Gastroesophageal sphincter (tissue), 4 donors: ENCODE measurements around the gene MEIS3. TPM values are rescaled to one million over a fixed set of nuclear protein-coding genes. Genes with fewer than 3 reads are reported as not detected.

Source experiments
- ATAC-seq: fragments of 150-250 bp; one replicate; pipeline ENCODE4 v1.9.1; 2016; ENCODE audit warnings: mild to moderate bottlenecking, moderate library complexity
- H3K27ac ChIP-seq, 4 donors: fragments of 200-600 bp; sonication (generic) in 3 of 4; 1 replicate in 3 of 4; 2 replicates in 1 of 4; pipeline ENCODE4 v1.5.1; 2016 to 2019
- H3K27me3 ChIP-seq: fragments of 200-600 bp; sonication (generic); one replicate; pipeline ENCODE4 v1.5.1; 2019
- H3K36me3 ChIP-seq, 2 donors: fragments of 200-600 bp; sonication (generic); one replicate each; pipeline ENCODE4 v1.5.1; 2019; ENCODE audit warnings: control low read depth in 1 of 2
- H3K4me1 ChIP-seq, 3 donors: fragments of 200-600 bp; sonication (generic); 1 replicate in 2 of 3; 2 replicates in 1 of 3; pipeline ENCODE4 v1.5.1; 2016 to 2019; ENCODE audit warnings: control low read depth in 2 of 3
- H3K4me3 ChIP-seq, 2 donors: fragments of 200-600 bp; sonication (generic); one replicate each; pipeline ENCODE4 v1.5.1; 2019; ENCODE audit warnings: mild to moderate bottlenecking in 1 of 2, moderate library complexity in 1 of 2
- H3K9me3 ChIP-seq, 3 donors: fragments of 200-600 bp; sonication (generic); one replicate each; pipeline ENCODE4 v1.5.1; 2017 to 2019; ENCODE audit warnings: control low read depth in 2 of 3
- EP300 ChIP-seq: sonication (generic); formaldehyde crosslinking; IDR thresholded peaks from one replicate; pipeline ENCODE4 v1.6.1; 2017; ENCODE audit warnings: antibody characterized with exemption, mild to moderate bottlenecking
- POLR2A ChIP-seq, 2 donors: fragments of 450-650 bp; IDR thresholded peaks; one replicate each; pipeline ENCODE4 v1.6.1; 2017; ENCODE audit warnings: antibody characterized with exemption in 2 of 2, mild to moderate bottlenecking in 2 of 2, moderate library complexity in 1 of 2
- POLR2AphosphoS5 ChIP-seq: sonication (generic); formaldehyde crosslinking; IDR thresholded peaks from one replicate; pipeline ENCODE4 v1.6.1; 2017; ENCODE audit warnings: antibody characterized with exemption
- WGBS, 2 donors: methylation state at CpG; one replicate each; pipeline ENCODE4 v1.1.5; 2018; ENCODE audit warnings: low coverage in 1 of 2; 5-methylcytosine and 5-hydroxymethylcytosine counted together
- total RNA-seq, 4 donors: library from RNA; depleted of rRNA; stranded (reverse); fragments of >200 nt; gene quantifications; one replicate each; pipeline ENCODE4 v1.1.0, GENCODE V29; 2016
- TF ChIP-seq, protein P1 (sequence below), 4 experiments: fragments of 200-600 bp in 2 of 4; fragments of 450-650 bp in 2 of 4; sonication (generic) in 1 of 4; IDR thresholded peaks; one replicate each; pipeline ENCODE4 v1.5.1; 2017 to 2019; ENCODE audit warnings: antibody characterized with exemption in 4 of 4, mild to moderate bottlenecking in 2 of 4, moderate library complexity in 2 of 4

The MEIS3 gene
- total RNA-seq, 4 donors from 2014 or later: 23.5 to 37.2 (median 30.3) TPM

DNA sequence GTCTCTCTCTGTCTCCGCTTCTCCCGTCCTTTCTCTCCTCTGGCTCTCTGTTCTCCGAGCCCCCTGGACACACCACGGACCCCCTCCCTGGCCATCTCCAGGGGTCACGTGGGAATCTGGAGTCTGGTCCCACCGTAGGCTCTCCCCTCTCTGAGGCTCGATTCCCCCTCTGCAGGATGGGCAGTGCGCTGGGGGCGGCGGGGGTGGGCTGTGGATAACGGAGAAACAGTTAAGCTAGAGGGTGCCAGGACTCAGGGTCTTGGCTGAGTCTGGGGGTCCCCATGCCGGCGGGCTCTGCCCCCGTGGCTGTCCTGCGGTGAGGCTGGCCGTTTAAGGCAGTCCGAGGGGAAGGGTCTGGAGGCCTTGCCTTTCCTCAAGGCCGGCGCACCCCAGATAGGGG lies 462 bp upstream of the MEIS3 start:
- peaks cover 0 to under 1% of the 10 kb centered on the region in 2 donors for H3K36me3 ChIP-seq
- TF ChIP-seq, protein P1, sequence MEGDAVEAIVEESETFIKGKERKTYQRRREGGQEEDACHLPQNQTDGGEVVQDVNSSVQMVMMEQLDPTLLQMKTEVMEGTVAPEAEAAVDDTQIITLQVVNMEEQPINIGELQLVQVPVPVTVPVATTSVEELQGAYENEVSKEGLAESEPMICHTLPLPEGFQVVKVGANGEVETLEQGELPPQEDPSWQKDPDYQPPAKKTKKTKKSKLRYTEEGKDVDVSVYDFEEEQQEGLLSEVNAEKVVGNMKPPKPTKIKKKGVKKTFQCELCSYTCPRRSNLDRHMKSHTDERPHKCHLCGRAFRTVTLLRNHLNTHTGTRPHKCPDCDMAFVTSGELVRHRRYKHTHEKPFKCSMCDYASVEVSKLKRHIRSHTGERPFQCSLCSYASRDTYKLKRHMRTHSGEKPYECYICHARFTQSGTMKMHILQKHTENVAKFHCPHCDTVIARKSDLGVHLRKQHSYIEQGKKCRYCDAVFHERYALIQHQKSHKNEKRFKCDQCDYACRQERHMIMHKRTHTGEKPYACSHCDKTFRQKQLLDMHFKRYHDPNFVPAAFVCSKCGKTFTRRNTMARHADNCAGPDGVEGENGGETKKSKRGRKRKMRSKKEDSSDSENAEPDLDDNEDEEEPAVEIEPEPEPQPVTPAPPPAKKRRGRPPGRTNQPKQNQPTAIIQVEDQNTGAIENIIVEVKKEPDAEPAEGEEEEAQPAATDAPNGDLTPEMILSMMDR (IDR thresholded peaks at IDR 0.05): no peak
- no peak for ATAC-seq
- H3K27ac ChIP-seq: no peak overlapping the region
- peaks cover 0 to 41% (median 8%) of the 10 kb centered on the region in 3 donors for H3K4me1 ChIP-seq
- WGBS, 2 donors: 22 to 30% methylated on average over 4 to 5 of the region's 19 CpGs
- H3K27me3 ChIP-seq: peaks cover 88% of the 10 kb centered on the region
- H3K9me3 ChIP-seq: no peaks in the 10 kb centered on the region
- H3K4me3 ChIP-seq: no peak overlapping the region

DNA sequence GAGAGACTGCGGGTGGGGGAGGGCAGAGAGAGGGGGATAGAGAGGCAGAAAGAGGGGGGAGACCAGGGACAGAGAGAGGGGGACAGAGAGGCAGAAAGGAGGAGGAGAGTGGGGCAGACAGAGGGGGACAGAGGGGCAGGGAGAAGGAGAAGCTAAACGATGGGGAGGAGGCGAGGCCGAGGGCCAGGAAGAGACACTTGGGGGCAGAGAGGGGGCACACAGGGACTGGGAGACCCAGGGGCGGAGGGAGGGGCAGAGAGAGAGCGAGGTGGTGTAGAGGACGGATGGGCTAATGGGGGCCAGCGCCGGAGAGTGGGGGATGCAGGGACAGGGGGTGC lies 666 bp downstream of the MEIS3 start:
- peaks cover 77% of the 10 kb centered on the region for H3K27me3 ChIP-seq

DNA sequence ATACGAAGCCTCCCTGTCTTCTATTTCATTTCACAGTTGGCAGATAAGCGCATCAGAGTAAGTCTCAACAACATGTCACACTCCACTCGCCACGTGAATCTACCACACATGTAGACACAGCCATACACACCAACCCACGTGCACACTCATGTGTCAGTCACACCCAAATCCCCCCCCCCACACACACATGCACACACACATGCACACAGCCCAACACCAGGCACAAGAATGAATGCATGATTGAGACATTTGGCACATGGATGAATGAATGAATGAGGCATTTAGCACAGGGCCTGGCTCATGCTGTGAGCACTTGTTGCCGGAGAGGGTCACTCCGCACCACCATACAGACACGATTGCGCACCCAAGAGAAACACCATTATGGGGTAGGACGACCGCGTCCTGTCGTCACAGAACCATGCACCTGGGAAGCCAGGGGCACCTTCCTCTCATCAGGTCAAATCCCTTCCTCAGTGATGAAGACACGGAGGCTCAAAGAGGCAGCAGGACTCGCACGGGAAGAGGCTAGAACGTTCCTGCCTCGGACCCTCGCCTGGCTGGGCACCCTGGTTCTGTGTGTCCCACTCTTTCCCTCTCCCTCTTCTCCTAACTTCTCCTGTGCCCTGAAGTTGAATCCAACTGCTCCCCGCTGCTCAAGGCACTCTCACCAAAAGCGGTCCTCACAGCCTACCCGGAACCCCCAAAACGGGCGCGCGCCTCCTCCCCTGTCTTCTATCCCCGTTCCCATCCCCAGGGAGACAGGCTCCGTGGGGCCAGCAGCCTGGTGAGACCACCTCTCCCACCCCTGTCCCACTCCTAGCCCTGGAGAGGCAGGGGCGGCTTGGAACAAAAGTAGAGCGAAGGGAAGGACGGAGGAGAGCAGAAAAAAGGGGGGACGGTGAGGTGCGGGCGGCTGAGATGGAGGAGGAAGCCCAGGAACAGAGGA lies 1.3 kb downstream of the MEIS3 start:
- H3K9me3 ChIP-seq: no peaks in the 10 kb centered on the region
- H3K27me3 ChIP-seq: peaks cover 71% of the 10 kb centered on the region
- peaks cover 0 to 41% (median 8%) of the 10 kb centered on the region in 3 donors for H3K4me1 ChIP-seq
- peak overlapping the region in 1 of 4 donors; percentile 70 for H3K27ac ChIP-seq
- TF ChIP-seq POLR2A (IDR thresholded peaks at IDR 0.05): no peak
- TF ChIP-seq, protein P1 (IDR thresholded peaks at IDR 0.05): no peak
- no peak for TF ChIP-seq EP300
- TF ChIP-seq POLR2AphosphoS5: no peak
- H3K36me3 ChIP-seq: peaks cover 0 to 17% of the 10 kb centered on the region in 2 donors
- H3K4me3 ChIP-seq: peak overlapping the region; percentile 49 to 63
- WGBS, 2 donors: 21 to 68% methylated on average over 4 to 10 of the region's 34 CpGs
- ATAC-seq: no peak

More for the DNA sequence above, 666 bp downstream of the MEIS3 start:
- H3K9me3 ChIP-seq: no peaks in the 10 kb centered on the region
- TF ChIP-seq POLR2AphosphoS5 (no peak), EP300 (no peak), POLR2A (IDR thresholded peaks at IDR 0.05) (no peak)
- TF ChIP-seq, protein P1 (IDR thresholded peaks at IDR 0.05): no peak
- peaks cover 0 to 41% (median 8%) of the 10 kb centered on the region in 3 donors for H3K4me1 ChIP-seq
- peaks cover 0 to 12% of the 10 kb centered on the region in 2 donors for H3K36me3 ChIP-seq
- WGBS, 2 donors: 0% methylated on average over 1 to 8 of the region's 9 CpGs
- peak overlapping the region; percentile 49 to 63 for H3K4me3 ChIP-seq
- no peak for ATAC-seq
- H3K27ac ChIP-seq: peak overlapping the region in 3 of 4 donors; percentile 37 to 70 (median 55)

DNA sequence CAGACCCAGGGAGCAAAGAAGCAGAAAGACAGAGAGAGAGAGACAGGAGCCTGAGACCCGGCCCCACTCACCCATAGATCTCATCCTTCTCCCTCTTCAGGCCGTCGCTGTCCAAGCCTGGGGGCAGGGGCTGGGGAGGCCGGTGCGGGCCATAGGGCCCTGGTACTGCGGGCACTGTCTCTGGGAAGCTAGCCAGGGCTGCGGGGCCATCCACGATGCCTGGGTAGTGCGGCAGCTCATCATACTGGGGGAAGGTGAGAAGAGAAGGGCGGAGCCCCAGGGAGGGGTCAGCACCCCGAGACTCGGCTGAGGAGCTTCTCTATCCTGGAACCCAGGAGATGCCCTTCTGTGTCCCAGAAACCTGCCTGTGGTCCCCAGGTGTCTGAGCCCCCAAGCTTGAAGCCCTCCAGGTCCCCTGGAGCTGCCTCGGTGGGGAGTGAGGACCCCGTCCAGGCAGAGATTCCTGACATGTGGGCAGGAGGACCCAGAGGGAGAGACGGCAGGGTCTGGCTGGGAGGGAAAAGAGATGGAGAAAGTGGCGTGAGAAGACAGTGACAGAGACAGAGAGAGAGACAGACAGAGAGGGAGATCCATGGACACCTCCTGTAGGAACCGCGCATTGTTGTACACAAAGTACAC lies 2.1 kb downstream of the MEIS3 start:
- no peak for TF ChIP-seq POLR2AphosphoS5
- peaks cover 0 to 18% of the 10 kb centered on the region in 2 donors for H3K36me3 ChIP-seq
- no peak for ATAC-seq
- H3K4me1 ChIP-seq: peaks cover 0 to 41% (median 8%) of the 10 kb centered on the region in 3 donors
- peaks cover 63% of the 10 kb centered on the region for H3K27me3 ChIP-seq
- peak overlapping the region in 1 of 2 donors; percentile 63 for H3K4me3 ChIP-seq
- no peaks in the 10 kb centered on the region for H3K9me3 ChIP-seq
- WGBS, 2 donors: 47 to 55% methylated on average over 2 to 7 of the region's 18 CpGs
- H3K27ac ChIP-seq: no peak overlapping the region

DNA sequence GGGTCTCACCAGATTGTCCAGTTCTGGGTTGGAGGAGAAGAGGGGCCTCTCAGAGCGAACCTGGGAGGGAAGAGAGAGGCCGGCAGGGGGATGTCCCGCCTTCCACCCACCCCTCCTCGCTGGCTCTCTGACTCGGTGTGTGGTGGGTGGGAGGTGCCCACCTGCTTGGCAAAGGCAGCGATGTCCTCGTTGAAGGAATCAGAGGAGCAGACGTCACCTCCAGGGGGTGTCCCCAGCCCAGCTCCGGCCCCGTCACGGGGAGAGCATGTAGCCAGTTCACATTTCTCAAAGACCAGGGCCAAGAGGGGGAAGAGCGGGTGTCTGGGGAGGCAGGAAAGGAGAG lies 2.7 kb downstream of the MEIS3 start:
- H3K27ac ChIP-seq: no peak overlapping the region
- peaks cover 0 to 18% of the 10 kb centered on the region in 2 donors for H3K36me3 ChIP-seq

More for the DNA sequence above, 2.7 kb downstream of the MEIS3 start:
- no peak for ATAC-seq
- 80% methylated on average over 1 of the region's 12 CpGs; no CpG with 5 or more reads in 1 of the 2 donors for WGBS, 2 donors
- TF ChIP-seq POLR2AphosphoS5 (no peak), POLR2A (IDR thresholded peaks at IDR 0.05) (no peak), EP300 (no peak)
- TF ChIP-seq, protein P1 (IDR thresholded peaks at IDR 0.05): no peak
- Histone ChIP-seq H3K27me3 (peaks cover 56% of the 10 kb centered on the region), H3K4me3 (no peak overlapping the region), H3K9me3 (no peaks in the 10 kb centered on the region), H3K4me1 (peaks cover 0 to 37% (median 4%) of the 10 kb centered on the region in 3 donors)
